HG03064 (cell line): Measurements from ENCODE around the gene CFAP126.
"Not testable (repeated sequence)": the region's sequence is repeated elsewhere in the genome, so short reads cannot be mapped to it uniquely, and the experiment has no call there.

Experiments
- ATAC-seq: cut with Tn5 transposase; IDR thresholded peaks from one replicate; pipeline ENCODE4 v1.9.1; 2021; ENCODE audit warnings: low read depth; ENCODE audit not compliant: unreplicated experiment

CFAP126 gene

DNA sequence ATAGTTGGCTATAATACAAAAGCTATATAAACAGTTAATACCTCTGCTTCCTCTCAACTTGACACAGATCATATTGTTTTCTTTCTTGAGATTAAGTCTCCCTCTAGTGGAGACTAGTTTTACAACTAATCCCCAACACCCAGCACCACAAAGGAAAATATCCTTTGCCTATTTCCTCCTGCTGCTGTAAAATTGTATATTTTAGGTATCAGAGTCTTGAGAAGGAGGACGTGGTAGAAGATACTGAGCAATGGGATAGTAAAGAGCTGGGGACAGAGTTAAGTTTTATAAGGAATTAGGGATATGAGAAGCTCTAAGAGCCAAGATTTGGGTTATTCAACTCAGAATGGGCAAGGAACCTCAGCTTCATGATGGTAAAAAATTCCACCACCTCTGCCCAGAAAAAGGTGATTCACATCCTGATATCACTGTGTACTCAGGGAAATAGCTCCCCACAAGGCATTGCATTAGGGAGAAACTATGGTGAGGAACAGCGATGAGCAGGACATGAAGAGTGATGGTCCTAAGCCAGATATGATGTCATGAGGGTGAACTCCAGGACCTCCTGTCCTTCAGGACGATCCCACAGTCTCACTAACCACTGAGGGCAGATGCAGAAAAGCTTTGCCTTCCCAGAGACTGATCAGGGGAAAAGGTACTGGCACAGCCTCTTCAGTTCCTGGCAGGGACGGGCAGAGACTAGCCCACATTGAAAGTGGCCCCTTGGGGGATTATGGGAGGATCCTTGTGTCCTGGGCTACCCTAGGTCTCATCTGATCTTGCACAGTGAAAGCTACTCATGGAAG lies 14.7 kb upstream of the CFAP126 start:
- ATAC-seq, result no peak

DNA sequence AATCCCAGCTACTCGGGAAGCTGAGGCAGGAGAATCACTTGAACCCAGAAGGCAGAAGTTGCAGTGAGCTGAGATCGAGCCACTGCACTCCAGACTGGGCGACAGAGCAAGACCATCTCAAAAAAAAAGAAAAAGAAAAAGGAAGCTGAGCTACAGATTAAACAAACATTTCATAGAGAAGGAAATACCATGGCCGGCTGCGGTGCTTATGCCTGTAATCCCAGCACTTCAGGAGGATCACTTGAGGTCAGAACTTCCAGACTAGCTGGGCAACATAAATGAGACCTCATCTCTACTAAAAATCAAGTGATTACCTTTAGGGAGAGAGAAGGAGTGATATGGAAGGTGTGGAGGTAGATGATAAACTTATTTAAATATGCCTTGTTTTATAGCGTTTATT lies 14.0 kb upstream of the CFAP126 start:
- ATAC-seq, result no peak

DNA sequence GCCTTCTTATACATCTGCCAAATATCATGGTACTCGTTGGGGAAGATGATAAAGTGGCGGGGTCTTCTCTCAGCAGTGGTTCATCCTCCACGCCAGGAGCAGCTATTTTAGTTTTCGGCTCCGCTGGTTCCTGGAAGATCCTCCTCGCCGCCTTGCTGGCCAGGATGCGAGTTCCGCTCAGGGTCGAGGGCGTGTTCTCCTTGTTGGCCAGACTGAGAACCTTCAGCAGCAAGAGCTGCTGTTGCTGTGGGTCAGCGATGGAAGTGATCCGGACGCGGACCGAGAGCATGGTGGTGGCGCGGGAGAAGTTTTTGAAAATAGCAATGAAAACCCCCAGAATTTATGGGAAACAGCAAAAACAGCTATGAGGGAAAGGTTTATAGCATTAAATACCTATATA lies 11.4 kb upstream of the CFAP126 start:
- ATAC-seq, result no peak

DNA sequence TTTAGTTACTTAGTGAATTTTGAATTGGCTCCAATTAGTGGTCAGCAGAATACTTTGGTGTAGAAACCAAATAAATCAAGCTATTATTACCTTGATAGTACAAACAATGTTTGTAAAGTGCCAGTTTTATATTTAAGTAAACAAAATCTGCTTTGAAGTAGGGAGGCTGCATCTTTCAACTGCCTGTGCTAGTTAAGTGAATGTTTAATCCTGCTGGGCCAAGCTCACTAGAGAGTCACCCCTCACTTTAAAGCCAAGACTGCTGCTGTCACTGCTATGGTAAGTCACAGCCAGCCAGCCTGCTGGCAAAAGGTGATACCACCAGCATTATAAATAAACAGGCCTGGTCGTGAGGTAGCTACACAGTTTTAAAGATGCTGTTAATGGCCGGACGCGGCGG lies 10.3 kb upstream of the CFAP126 start:
- ATAC-seq, result no peak

DNA sequence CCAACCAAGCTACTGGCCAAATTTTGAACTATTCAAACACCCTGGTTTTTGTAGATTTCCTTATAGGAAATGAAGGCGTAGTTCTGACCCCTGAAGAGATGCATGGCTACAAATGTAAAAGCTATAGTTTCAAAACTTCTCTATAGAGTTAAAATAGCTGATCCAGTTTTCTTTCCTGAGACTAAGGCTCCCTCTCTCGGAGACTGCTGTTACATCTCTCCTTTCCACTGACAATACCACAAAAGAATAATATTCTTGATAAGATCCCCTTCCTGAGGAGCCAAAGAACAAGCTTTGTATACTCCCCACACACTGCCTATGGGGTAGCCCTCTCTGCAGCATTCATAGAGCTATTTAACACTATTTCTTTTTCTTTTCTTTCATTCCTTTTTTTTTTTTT lies 6.7 kb upstream of the CFAP126 start:
- no peak for ATAC-seq

DNA sequence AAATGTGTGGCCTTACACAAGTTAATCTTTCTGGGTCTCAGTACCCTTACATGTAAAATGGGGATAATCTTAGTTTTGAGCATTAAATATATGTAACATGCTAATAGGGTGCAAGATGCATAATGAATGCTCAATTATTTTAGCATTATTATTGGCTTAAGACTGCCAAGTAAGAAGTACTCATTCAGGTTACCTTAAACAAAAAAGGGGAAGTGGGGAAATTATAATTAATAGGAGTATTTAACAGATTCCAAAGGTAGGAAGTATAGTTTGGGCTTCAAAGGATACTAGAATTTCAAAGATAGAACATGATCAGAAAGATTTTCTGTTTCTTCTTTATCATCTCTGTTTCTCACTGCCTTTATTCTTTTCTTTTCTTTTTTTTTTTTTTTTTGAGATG lies 5.8 kb upstream of the CFAP126 start:
- no peak for ATAC-seq

DNA sequence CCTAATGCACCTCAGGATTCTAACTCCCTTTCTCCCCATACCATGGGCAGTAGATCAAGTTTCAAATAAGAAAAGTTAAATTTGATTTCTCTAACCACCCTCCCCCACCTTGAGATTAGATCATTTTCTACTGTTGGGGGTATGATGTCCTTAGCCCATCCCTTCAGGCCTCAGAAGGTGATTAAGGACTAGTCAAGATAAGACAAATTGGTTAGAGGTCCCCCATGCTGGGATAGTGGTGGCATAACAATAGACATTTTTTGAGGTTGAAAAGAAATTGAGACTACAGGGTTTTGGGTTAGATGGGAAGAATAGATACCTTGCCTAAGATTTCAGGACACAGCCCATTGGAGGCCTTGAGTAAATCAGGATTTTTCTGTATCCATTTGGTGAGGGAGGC lies 2.5 kb downstream of the CFAP126 start:
- no peak for ATAC-seq

DNA sequence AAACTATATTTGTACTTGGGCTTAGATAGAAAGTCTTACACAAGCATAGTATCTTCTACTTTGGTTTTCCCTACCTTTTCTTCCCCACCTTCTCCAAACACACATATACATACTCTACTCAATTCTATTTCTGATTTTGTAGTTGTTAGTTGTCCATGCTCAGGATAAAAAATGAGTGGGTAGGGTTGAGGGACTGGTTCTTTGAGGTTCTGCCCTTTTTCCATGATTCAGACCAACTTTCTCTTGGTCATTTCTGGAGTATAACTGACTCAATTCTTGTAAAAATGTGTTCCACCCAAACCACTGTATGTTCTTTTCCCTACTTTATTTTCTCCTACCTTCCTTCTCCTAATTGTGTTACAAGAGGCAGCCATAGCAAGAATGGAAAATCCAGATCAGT lies 3.3 kb downstream of the CFAP126 start:
- no peak for ATAC-seq

DNA sequence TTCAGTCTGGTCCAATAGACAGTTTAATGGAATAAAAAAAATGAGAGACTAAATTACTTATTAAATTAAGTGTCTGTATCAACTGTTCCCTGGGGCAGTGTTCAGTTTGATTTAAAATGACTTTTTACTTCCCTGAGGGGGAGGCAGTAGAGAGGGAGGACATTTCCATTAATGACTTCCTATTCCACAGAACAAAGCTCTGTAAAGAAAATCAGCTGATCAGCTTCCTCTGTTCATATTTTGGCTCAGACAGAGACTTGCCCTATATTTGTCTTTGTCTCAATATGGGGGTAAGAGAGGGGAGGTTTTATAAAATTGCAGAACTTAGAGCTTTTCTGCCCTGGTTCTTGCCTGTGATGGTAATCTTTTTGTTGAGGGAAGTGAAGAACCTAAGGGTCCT lies 8.4 kb downstream of the CFAP126 start:
- ATAC-seq, result no peak

DNA sequence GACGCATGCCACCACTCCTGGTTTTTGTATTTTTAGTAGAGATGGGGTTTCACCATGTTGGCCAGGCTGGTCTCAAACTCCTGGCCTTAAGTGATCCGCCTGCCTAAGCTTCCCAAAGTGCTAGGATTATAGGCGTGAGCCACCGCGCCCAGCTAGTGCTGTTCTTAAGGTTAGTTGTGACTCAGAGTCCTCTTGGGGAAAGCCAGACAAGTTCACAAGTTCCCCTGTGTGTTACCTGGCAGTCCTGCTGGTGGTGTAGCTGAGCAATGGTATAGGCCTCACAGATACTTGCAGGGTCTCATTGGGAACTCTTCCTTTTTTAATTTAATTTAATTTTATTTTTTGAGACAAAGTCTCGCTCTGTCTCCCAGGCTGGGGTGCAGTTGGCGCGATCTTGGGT lies 10.6 kb downstream of the CFAP126 start:
- ATAC-seq, result no peak

DNA sequence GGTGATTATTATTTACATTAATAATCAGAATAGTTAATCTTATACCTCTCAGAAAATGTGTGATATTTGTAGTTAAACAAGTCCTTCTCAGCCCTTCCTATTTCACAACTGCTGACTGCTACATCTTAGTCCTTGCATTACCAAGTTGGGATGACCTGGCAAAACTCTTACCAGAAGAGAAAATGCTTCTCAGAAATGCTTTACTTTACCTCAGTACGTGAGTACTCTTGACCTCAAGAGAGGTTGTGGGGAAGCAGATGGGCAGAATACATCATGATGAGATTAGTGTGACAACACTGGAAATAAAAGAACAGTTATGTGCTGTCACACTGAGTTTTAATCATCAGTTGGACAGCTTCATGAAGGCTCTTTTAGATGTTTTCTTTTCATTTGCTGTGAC lies 16.2 kb downstream of the CFAP126 start:
- ATAC-seq, result no peak

DNA sequence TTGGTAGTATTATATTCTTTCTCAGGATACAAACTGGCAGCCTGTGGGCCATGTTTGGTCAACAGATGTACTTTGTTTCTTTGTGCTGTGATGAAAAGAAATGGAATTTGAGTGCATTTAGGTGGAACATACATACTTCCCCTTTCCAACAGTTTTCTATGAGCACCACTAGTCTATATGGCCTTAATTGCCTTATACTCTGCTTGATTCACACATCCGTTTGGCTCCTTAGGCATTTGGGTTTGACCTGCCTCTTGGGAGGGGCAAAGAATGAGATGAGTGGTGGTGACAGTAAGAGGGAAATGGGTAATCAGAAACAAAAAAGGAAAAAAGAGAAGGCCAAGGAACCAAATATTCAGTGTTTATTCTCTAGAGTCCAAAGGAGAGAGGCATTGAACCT lies 17.0 kb downstream of the CFAP126 start:
- ATAC-seq, result no peak

DNA sequence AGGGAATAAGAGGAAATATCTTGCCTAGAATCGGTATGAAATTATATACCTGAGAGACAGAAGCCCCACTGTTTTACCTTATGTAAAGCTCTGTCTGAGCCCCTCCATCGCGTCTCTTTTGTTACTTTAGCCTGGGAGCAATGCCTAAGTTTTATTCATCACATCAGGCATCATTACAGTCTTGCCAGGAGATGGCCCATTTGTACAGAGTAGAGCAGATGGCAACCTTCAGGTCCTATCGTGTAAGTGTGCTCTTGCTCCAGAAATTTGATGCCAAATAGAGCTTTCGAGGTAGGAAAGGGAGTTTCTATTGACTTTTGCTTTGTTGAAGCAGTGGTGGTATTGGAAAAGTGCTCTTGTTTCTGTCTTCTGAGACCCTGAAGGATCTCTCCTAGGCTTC lies 24.9 kb downstream of the CFAP126 start:
- no peak for ATAC-seq

DNA sequence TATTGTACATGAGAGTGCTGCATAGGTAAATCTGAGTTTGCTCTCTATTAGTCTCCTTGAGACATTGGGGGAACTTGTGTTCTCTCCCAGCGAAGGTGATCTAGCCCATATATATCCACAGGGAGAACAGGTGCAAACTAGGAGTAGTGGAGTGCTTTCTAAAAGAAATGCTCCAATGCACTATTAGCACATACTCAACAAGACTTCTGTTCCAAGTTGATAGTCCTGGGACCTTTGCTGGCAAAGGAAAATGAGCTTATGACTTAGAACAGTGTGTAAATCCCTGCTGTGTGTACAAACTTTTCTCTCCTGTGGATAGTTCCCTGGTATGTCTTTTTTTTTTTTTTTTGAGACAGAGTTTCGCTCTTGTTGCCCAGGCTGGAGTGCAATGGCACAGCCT lies 25.5 kb downstream of the CFAP126 start:
- no peak for ATAC-seq

DNA sequence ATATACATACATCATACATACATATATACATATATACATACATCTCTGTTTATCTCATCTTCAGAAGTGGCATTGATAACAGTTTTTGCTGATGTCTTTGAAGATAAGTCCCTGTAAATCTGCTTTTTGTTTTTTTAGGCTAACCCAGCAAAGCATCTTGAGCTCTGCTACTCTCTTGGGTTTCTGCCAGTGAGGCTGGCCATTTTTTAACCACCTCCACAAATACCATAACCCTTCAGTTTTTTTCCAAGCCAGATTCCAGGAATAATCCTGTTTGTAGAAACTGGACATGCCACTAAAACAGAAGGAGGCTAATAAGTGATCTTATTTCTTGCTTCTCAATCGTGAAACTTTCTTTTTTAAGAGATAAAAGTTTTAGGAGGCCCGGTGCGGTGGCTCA lies 31.9 kb downstream of the CFAP126 start:
- no peak for ATAC-seq

DNA sequence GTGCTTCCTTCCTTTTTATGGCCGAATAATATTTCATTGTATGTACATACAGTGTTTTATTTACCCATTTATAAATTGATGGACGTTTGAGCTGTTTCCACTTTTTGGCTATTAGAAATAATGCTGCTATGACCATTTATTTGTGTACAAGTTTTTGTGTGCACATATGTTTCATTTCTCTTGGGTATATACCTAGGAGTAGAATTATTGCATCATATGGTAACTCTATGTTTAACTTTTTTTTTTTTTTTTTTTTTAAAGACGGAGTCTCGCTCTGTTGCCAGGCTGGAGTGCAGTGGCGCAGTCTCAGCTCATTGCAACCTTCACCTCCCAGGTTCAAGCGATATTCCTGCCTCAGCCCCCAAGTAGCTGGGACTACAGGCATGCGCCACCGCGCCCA lies 34.5 kb downstream of the CFAP126 start:
- no peak for ATAC-seq

DNA sequence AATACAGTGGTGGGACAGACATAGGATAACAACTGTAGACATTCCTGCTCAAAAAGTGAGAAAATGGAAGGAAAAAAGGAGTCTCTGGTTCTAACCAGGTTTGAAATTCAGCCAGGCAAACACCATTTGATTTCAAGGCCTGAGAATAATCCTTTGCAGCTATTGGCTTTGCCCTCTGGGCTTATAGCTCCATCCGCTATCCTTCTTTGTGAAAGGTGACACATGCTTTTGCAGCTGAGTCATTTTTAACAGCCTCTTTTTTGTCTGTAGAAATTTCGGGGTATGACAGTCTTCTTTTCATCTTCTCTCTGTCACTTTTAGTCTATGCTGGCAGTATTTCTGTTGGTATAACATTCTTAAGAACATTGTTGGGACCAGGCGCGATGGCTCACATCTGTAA lies 37.3 kb downstream of the CFAP126 start:
- no peak for ATAC-seq

DNA sequence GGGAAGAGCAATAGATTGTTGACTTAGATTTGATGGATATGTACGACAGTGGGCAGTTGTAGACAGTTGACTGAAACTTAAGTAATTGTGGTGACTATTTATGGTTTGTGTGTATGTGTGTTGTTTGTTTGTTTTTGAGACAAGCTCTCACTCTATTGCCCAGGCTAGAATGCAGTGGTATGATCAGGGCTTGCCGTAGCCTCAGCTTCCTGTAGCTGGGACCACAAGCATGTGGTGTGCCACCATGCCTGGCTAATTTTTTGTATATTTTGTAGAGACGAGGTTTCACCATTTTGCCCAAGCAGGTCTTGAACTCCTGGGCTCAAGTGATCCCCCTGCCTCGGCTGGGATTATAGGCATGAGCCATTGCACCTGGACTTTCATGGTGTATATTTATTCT lies 43.7 kb downstream of the CFAP126 start:
- ATAC-seq, result no peak

DNA sequence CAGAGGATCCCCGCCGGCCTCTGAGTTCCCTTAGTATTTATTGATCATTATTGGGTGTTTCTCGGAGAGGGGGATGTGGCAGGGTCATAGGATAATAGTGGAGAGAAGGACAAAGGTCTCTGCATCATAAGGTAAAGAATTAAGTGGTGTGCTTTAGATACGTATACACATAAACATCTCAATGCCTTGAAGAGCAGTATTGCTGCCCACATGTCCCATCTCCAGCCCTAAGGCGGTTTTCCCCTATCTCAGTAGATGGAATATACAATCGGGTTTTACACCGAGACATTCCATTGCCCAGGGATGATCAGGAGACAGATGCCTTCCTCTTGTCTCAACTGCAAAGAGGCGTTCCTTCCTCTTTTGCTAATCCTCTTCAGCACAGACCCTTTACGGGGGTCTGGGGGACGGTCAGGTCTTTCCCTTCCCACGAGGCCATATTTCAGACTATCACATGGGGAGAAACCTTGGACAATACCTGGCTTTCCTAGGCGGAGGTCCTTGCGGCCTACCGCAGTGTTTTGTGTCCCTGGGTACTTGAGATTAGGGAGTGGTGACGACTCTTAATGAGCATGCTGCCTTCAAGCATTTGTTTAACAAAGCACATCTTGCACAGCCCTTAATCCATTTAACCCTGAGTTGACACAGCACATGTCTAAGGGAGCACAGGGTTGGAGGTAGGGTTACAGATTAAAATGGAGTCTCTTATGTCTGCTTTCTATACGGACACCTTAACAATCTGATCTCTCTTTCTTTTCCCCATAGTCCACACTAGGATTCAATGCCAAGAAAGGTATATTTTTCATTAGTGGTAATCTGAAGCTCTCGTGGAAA lies 51.6 kb downstream of the CFAP126 start:
- ATAC-seq, result not testable (repeated sequence)
